Stimulated activated naive CD4-positive, alpha-beta T cell treated with Interleukin-2 at 50 U/mL for 16 hours (primary cell): ENCODE measurements around the gene APOD.

Experiments
- DNase-seq: peaks from one replicate; lab custom pipeline; 2025; lab: John Stamatoyannopoulos, UW

APOD gene

GRCh38 chr3:195587406-195587805 lies 3.7 kb upstream of the APOD start:
- DNase-seq: no peak

- DNase-seq: no peak
These were observed 767 bp upstream of the APOD start for GRCh38 chr3:195584543-195584870.

GRCh38 chr3:195582947-195583346 lies 793 bp downstream of the APOD start:
- no peak for DNase-seq

- no peak for DNase-seq
These were observed 2.8 kb downstream of the APOD start for GRCh38 chr3:195580744-195581443.

GRCh38 chr3:195579281-195579680 lies 4.5 kb downstream of the APOD start:
- DNase-seq: no peak

GRCh38 chr3:195578565-195578964 lies 5.2 kb downstream of the APOD start:
- DNase-seq: no peak

- no peak for DNase-seq
These were observed 6.0 kb downstream of the APOD start for GRCh38 chr3:195577645-195578177.

GRCh38 chr3:195574497-195575304 lies 9.0 kb downstream of the APOD start:
- DNase-seq: no peak

- DNase-seq: no peak
These were observed 9.9 kb downstream of the APOD start for GRCh38 chr3:195573611-195574496.

- DNase-seq: no peak
These were observed 12.4 kb downstream of the APOD start for GRCh38 chr3:195571361-195571760.

- DNase-seq: no peak
These were observed 12.8 kb downstream of the APOD start for GRCh38 chr3:195570912-195571311.

- DNase-seq: no peak
These were observed 13.4 kb downstream of the APOD start for GRCh38 chr3:195570344-195570743.

- DNase-seq: no peak
These were observed 15.1 kb downstream of the APOD start for GRCh38 chr3:195568630-195569029.

GRCh38 chr3:195566797-195567196 lies 16.9 kb downstream of the APOD start:
- no peak for DNase-seq

- no peak for DNase-seq
These were observed 18.0 kb downstream of the APOD start for GRCh38 chr3:195565716-195566115.

- no peak for DNase-seq
These were observed 20.4 kb downstream of the APOD start for GRCh38 chr3:195563317-195563716.

- no peak for DNase-seq
These were observed 23.9 kb downstream of the APOD start for GRCh38 chr3:195559723-195560409.

GRCh38 chr3:195558602-195559001 lies 25.1 kb downstream of the APOD start:
- DNase-seq: no peak

- no peak for DNase-seq
These were observed 26.4 kb downstream of the APOD start for GRCh38 chr3:195557322-195557721.

- DNase-seq: no peak
These were observed 27.4 kb downstream of the APOD start for GRCh38 chr3:195556390-195556789.

GRCh38 chr3:195555110-195555509 lies 28.6 kb downstream of the APOD start:
- DNase-seq: no peak

GRCh38 chr3:195554458-195554857 lies 29.3 kb downstream of the APOD start:
- no peak for DNase-seq
